GM23338 (cell line): ENCODE results near the gene SYNE1. TPM values are rescaled to one million over a fixed set of nuclear protein-coding genes. Genes with fewer than 3 reads are reported as not detected.
A peak's percentile ranks its signal among the peaks of the same experiment; 100 is the strongest.

ENCODE experiments used
- ATAC-seq: fragments of 200-7000 bp; cut with Tn5 transposase; 3 replicates; pipeline ENCODE4 v1.9.1; 2020
- DNase-seq: peaks from one replicate; pipeline ENCODE4 v3.0.0-alpha.2; 2015; ENCODE audit warnings: low spot score
- H2AFZ ChIP-seq: fragments of 200-600 bp; sonication (generic); 2 replicates; pipeline ENCODE4 v1.8.0; 2016; ENCODE audit warnings: antibody characterized with exemption, mild to moderate bottlenecking, moderate library complexity
- H3F3A ChIP-seq: fragments of 200-600 bp; sonication (generic); replicated peaks from 2 replicates; pipeline ENCODE4 v1.8.0; 2017; ENCODE audit warnings: antibody characterized with exemption, mixed run types, low read depth
- H3K27ac ChIP-seq: fragments of 200-600 bp; sonication (generic); 2 replicates; pipeline ENCODE4 v1.6.1; 2016; ENCODE audit warnings: low read depth
- H3K27me3 ChIP-seq: fragments of 200-600 bp; sonication (generic); 2 replicates; pipeline ENCODE4 v1.8.0; 2016; ENCODE audit warnings: mild to moderate bottlenecking, mixed run types, moderate library complexity; ENCODE audit not compliant: insufficient read depth
- H3K36me3 ChIP-seq: fragments of 200-600 bp; sonication (generic); 2 replicates; pipeline ENCODE4 v1.8.0; 2016; ENCODE audit warnings: mild to moderate bottlenecking; ENCODE audit not compliant: insufficient read depth
- H3K4me1 ChIP-seq: fragments of 200-600 bp; sonication (generic); 2 replicates; pipeline ENCODE4 v1.8.0; 2016; ENCODE audit warnings: mild to moderate bottlenecking, moderate library complexity; ENCODE audit not compliant: insufficient read depth
- H3K4me2 ChIP-seq: fragments of 200-600 bp; sonication (generic); 2 replicates; pipeline ENCODE4 v1.7.1; 2017; ENCODE audit warnings: mixed run types
- H3K4me3 ChIP-seq: fragments of 200-600 bp; sonication (generic); 2 replicates; pipeline ENCODE4 v1.6.1; 2016; ENCODE audit warnings: mixed run types
- H3K79me2 ChIP-seq: fragments of 200-600 bp; sonication (generic); replicated peaks from 2 replicates; pipeline ENCODE4 v1.8.0; 2017; ENCODE audit warnings: mild to moderate bottlenecking; ENCODE audit not compliant: insufficient read depth
- H3K9me2 ChIP-seq: fragments of 200-600 bp; sonication (generic); 2 replicates; pipeline ENCODE4 v1.8.0; 2017; ENCODE audit not compliant: insufficient read depth
- H4K20me1 ChIP-seq: fragments of 200-600 bp; sonication (generic); replicated peaks from 2 replicates; pipeline ENCODE4 v1.8.0; 2017; ENCODE audit warnings: mild to moderate bottlenecking; ENCODE audit not compliant: insufficient read depth
- H3K27ac Mint-ChIP-seq: 2 replicates; pipeline ENCODE4 v1.8.0; 2020; ENCODE audit warnings: inconsistent platforms, mild to moderate bottlenecking, moderate library complexity, mixed read lengths
- H3K27me3 Mint-ChIP-seq: 3 replicates; pipeline ENCODE4 v1.8.0; 2022; ENCODE audit warnings: low read depth, mild to moderate bottlenecking, moderate library complexity, mixed read lengths, inconsistent platforms; ENCODE audit not compliant: insufficient read depth, poor library complexity
- H3K36me3 Mint-ChIP-seq: 3 replicates; pipeline ENCODE4 v1.8.0; 2021; ENCODE audit warnings: low read depth, mild to moderate bottlenecking, inconsistent platforms, moderate library complexity, mixed read lengths
- H3K4me1 Mint-ChIP-seq: 3 replicates; pipeline ENCODE4 v1.8.0; 2020; ENCODE audit warnings: mild to moderate bottlenecking, inconsistent platforms, mixed read lengths
- H3K4me3 Mint-ChIP-seq: 3 replicates; pipeline ENCODE4 v1.8.0; 2021; ENCODE audit warnings: moderate library complexity, mild to moderate bottlenecking, inconsistent platforms, mixed read lengths
- H3K9me3 Mint-ChIP-seq: 3 replicates; pipeline ENCODE4 v1.8.0; 2020; ENCODE audit warnings: moderate library complexity, mild to moderate bottlenecking, inconsistent platforms, mixed read lengths
- CREB1 ChIP-seq: fragments of 250-450 bp; sonication (Bioruptor Pico); IDR thresholded peaks from 2 replicates; pipeline ENCODE4 v1.5.0; 2020; ENCODE audit warnings: low read depth, mild to moderate bottlenecking, moderate library complexity
- CTCF ChIP-seq, 2 experiments: fragments of 200-600 bp in 1 of 2; sonication (generic) in 1 of 2; conservative IDR thresholded peaks; 2 replicates each; pipeline versions ENCODE4 v1.5.1 to v1.6.1; 2016 to 2017; ENCODE audit warnings: antibody characterized with exemption in 2 of 2, low read depth in 2 of 2, mild to moderate bottlenecking in 2 of 2, moderate library complexity in 1 of 2
- ETS1 ChIP-seq: IDR thresholded peaks from 2 replicates; pipeline ENCODE4 v1.6.1; 2016; ENCODE audit warnings: antibody characterized with exemption
- EZH2 ChIP-seq: fragments of 200-600 bp; sonication (generic); IDR thresholded peaks from one replicate; pipeline ENCODE4 v1.8.0; 2017; ENCODE audit warnings: antibody characterized with exemption, mild to moderate bottlenecking, low read depth; ENCODE audit not compliant: unreplicated experiment
- JUNB ChIP-seq: IDR thresholded peaks from one replicate; pipeline ENCODE4 v1.6.1; 2016; ENCODE audit warnings: antibody characterized with exemption; ENCODE audit not compliant: unreplicated experiment
- NANOG ChIP-seq: IDR thresholded peaks from 2 replicates; pipeline ENCODE4 v1.6.1; 2016; ENCODE audit warnings: antibody characterized with exemption, borderline replicate concordance
- REST ChIP-seq: IDR thresholded peaks from one replicate; pipeline ENCODE4 v1.6.1; 2018; ENCODE audit warnings: antibody characterized with exemption; ENCODE audit not compliant: unreplicated experiment
- STAT1 ChIP-seq: IDR thresholded peaks from one replicate; pipeline ENCODE4 v1.6.1; 2016; ENCODE audit warnings: antibody characterized with exemption; ENCODE audit not compliant: unreplicated experiment
- ZNF114 ChIP-seq: fragments of 250-450 bp; sonication (Bioruptor Pico); IDR thresholded peaks from 2 replicates; pipeline ENCODE4 v1.5.0; 2020; ENCODE audit warnings: mild to moderate bottlenecking, moderate library complexity
- ZNF462 ChIP-seq: fragments of 250-450 bp; sonication (Bioruptor Pico); IDR thresholded peaks from 2 replicates; pipeline ENCODE4 v1.5.0; 2020; ENCODE audit warnings: mild to moderate bottlenecking, moderate library complexity
- polyA plus RNA-seq: library from polyadenylated mRNA; unstranded; fragments of >200 nt; fragmentation: Nextera tagmentation; extraction: Ambion mirVana; gene quantifications from 2 replicates; pipeline ENCODE4 v1.2.1, GENCODE V29; 2016
- total RNA-seq: library from RNA; depleted of rRNA; stranded (reverse); fragments of >200 nt; shearing (Covaris generic); gene quantifications from 2 replicates; pipeline ENCODE4 v1.2.3, GENCODE V29; 2014

SYNE1 gene
- total and polyA plus RNA-seq, 2 experiments from 2014 or later: 3.9 to 13.6 TPM

GRCh38 chr6:152161501-152161900, 475.7 kb downstream of the SYNE1 start (continued):
- TF ChIP-seq CTCF (conservative IDR thresholded peaks at IDR 0.05; ENCODE audit: low read depth in 2 of 2): no peak
- TF ChIP-seq EZH2: no peak
- TF ChIP-seq CREB1 (CRISPR knock-in tag): no peak

GRCh38 chr6:152160346-152160745, 476.8 kb downstream of the SYNE1 start:
- Histone ChIP-seq H3K36me3 (no peaks in the 10 kb centered on the region), H3F3A (no peaks in the 10 kb centered on the region), H3K79me2 (no peaks in the 10 kb centered on the region), H2AFZ (no peak overlapping the region), H3K27me3 (no peaks in the 10 kb centered on the region), H3K9me2 (no peaks in the 10 kb centered on the region), H3K27ac (no peak overlapping the region), H4K20me1 (no peaks in the 10 kb centered on the region), H3K4me2 (no peak overlapping the region), H3K4me1 (0 out of 2 replicates have a peak, but pooled peaks cover 3% of the 10 kb centered on the region), H3K4me3 (no peak overlapping the region)
- Mint-ChIP-seq H3K4me1 (peaks cover 4% of the 10 kb centered on the region; the same call in 1 of the 3 replicates), H3K27me3 (no peaks in the 10 kb centered on the region), H3K36me3 (no peaks in the 10 kb centered on the region), H3K9me3 (no peaks in the 10 kb centered on the region), H3K27ac (0 out of 2 replicates have a peak overlapping the region, but pooled peaks have one; percentile 18), H3K4me3 (no peak overlapping the region)
- no peak for DNase-seq
- ATAC-seq: no peak; the same call in 2 of the 3 replicates
- TF ChIP-seq ETS1 (no peak), REST (no peak), ZNF114 (CRISPR knock-in tag) (no peak), NANOG (no peak), CREB1 (CRISPR knock-in tag) (no peak), JUNB (no peak), STAT1 (no peak), CTCF (conservative IDR thresholded peaks at IDR 0.05; ENCODE audit: low read depth in 2 of 2) (no peak), ZNF462 (no peak)
